Liver (tissue), 9 donors: ENCODE results near the gene RASGRF1. TPM values are rescaled to one million over a fixed set of nuclear protein-coding genes. Genes with fewer than 3 reads are reported as not detected.

Experiments used
- DNase-seq: peaks from one replicate; pipeline ENCODE4 v3.0.0-alpha.2; 2017; ENCODE audit warnings: low spot score
- H3K27ac ChIP-seq, 2 donors: one replicate each; pipeline ENCODE4 v1.7.0; 2013; ENCODE audit warnings: inconsistent platforms in 2 of 2, low read length in 2 of 2, control low read depth in 1 of 2, low read depth in 1 of 2, mild to moderate bottlenecking in 1 of 2
- H3K27me3 ChIP-seq, 4 donors: one replicate each; pipeline versions ENCODE4 v1.6.1 to v1.7.0; 2013; ENCODE audit warnings: low read length in 3 of 4, inconsistent platforms in 1 of 4, mild to moderate bottlenecking in 1 of 4, moderate library complexity in 1 of 4; ENCODE audit not compliant: control insufficient read depth in 4 of 4, insufficient read depth in 4 of 4
- H3K36me3 ChIP-seq, 4 donors: one replicate each; pipeline versions ENCODE4 v1.6.1 to v1.7.0; 2013; ENCODE audit warnings: low read length in 3 of 4, mild to moderate bottlenecking in 3 of 4, low read depth in 1 of 4, moderate library complexity in 1 of 4; ENCODE audit not compliant: control insufficient read depth in 4 of 4, insufficient read depth in 3 of 4
- H3K4me1 ChIP-seq, 4 donors: one replicate each; pipeline versions ENCODE4 v1.6.1 to v1.7.0; 2013; ENCODE audit warnings: low read length in 3 of 4, mild to moderate bottlenecking in 3 of 4, moderate library complexity in 1 of 4; ENCODE audit not compliant: control insufficient read depth in 4 of 4, insufficient read depth in 4 of 4
- H3K4me3 ChIP-seq, 3 donors: one replicate each; pipeline versions ENCODE4 v1.6.1 to v1.7.0; 2013; ENCODE audit warnings: low read length in 3 of 3, control low read depth in 1 of 3, low read depth in 1 of 3, mild to moderate bottlenecking in 1 of 3
- H3K9ac ChIP-seq, 2 donors: one replicate each; pipeline ENCODE4 v1.7.0; 2013; ENCODE audit warnings: low read length in 2 of 2, mild to moderate bottlenecking in 2 of 2, moderate library complexity in 2 of 2, control low read depth in 1 of 2, low read depth in 1 of 2
- H3K9me3 ChIP-seq, 4 donors: one replicate each; pipeline versions ENCODE4 v1.6.1 to v1.7.0; 2013; ENCODE audit warnings: low read length in 3 of 4; ENCODE audit not compliant: control insufficient read depth in 4 of 4
- EGR1 ChIP-seq, 2 donors: IDR thresholded peaks; 2 replicates each; pipeline ENCODE4 v1.6.1; 2016 to 2018; ENCODE audit warnings: antibody characterized with exemption in 2 of 2, low read depth in 2 of 2
- FOXA1 ChIP-seq: IDR thresholded peaks from 2 replicates; pipeline ENCODE4 v1.6.1; 2016; ENCODE audit warnings: antibody characterized with exemption
- FOXA2 ChIP-seq: IDR thresholded peaks from 2 replicates; pipeline ENCODE4 v1.6.1; 2016; ENCODE audit warnings: antibody characterized with exemption
- GABPA ChIP-seq, 2 donors: IDR thresholded peaks in 1 of 2; conservative IDR thresholded peaks in 1 of 2; 2 replicates each; pipeline ENCODE4 v1.6.1; 2016; ENCODE audit warnings: antibody characterized with exemption in 2 of 2, mild to moderate bottlenecking in 1 of 2, moderate library complexity in 1 of 2
- HNF4A ChIP-seq, 2 donors: conservative IDR thresholded peaks; 2 replicates each; pipeline ENCODE4 v1.6.1; 2016; ENCODE audit warnings: antibody characterized with exemption in 2 of 2, mild to moderate bottlenecking in 2 of 2
- HNF4G ChIP-seq: IDR thresholded peaks from 2 replicates; pipeline ENCODE4 v1.6.1; 2016; ENCODE audit warnings: antibody characterized with exemption
- JUND ChIP-seq, 2 donors: IDR thresholded peaks; 2 replicates each; pipeline ENCODE4 v1.6.1; 2016; ENCODE audit warnings: antibody characterized with exemption in 2 of 2
- NR2F2 ChIP-seq: IDR thresholded peaks from 2 replicates; pipeline ENCODE4 v1.6.1; 2016; ENCODE audit warnings: antibody characterized with exemption
- RAD21 ChIP-seq, 2 donors: IDR thresholded peaks; 2 replicates each; pipeline ENCODE4 v1.6.1; 2016; ENCODE audit warnings: antibody characterized with exemption in 2 of 2, mild to moderate bottlenecking in 2 of 2
- RXRA ChIP-seq, 2 donors: IDR thresholded peaks; 2 replicates each; pipeline ENCODE4 v1.6.1; 2017 to 2018; ENCODE audit warnings: antibody characterized with exemption in 2 of 2, mild to moderate bottlenecking in 1 of 2
- SP1 ChIP-seq: IDR thresholded peaks from 2 replicates; pipeline ENCODE4 v1.6.1; 2018; ENCODE audit warnings: antibody characterized with exemption, mild to moderate bottlenecking
- TAF1 ChIP-seq: conservative IDR thresholded peaks from 2 replicates; pipeline ENCODE4 v1.6.1; 2016; ENCODE audit warnings: antibody characterized with exemption, mild to moderate bottlenecking
- YY1 ChIP-seq: IDR thresholded peaks from 2 replicates; pipeline ENCODE4 v1.6.1; 2016; ENCODE audit warnings: antibody characterized with exemption, mild to moderate bottlenecking
- WGBS: extraction: QIAGEN DNeasy Blood & Tissue Kit; methylation state at CpG from one replicate; pipeline ENCODE4 v1.1.7; 2013; 5-methylcytosine and 5-hydroxymethylcytosine counted together
- polyA plus RNA-seq, 2 donors: library from polyadenylated mRNA; stranded (reverse) in 1 of 2; unstranded in 1 of 2; fragments of 200-250 nt in 1 of 2; fragments of >200 nt in 1 of 2; fragmentation: Nextera tagmentation in 1 of 2; extraction: Ambion mirVana in 1 of 2; gene quantifications; one replicate each; pipeline versions ENCODE4 v1.2.1 to v1.2.3, GENCODE V29; 2013 to 2015
- total RNA-seq, 2 donors: library from RNA; depleted of rRNA; stranded (reverse); fragments of >200 nt; gene quantifications; one replicate each; pipeline ENCODE4 v1.2.3, GENCODE V29; 2014
- TF ChIP-seq, protein P1 (sequence below): IDR thresholded peaks from 2 replicates; pipeline ENCODE4 v1.6.1; 2016; ENCODE audit warnings: antibody characterized with exemption
- TF ChIP-seq, protein P2 (sequence below): IDR thresholded peaks from 2 replicates; pipeline ENCODE4 v1.6.1; 2016; ENCODE audit warnings: antibody characterized with exemption
- TF ChIP-seq, protein P3 (sequence below): fragments of 150-350 bp; IDR thresholded peaks from 2 replicates; pipeline ENCODE4 v1.5.1; 2017; ENCODE audit warnings: improper control_type of control experiment, low read depth, low read length; ENCODE audit not compliant: missing input control
- donor health status: healthy.
- donor health status: healthy.
- donor health status: healthy.
- donor health status: healthy.
- donor health status: healthy.

The RASGRF1 gene
- total and polyA plus RNA-seq, 4 donors = 0.28 TPM; not detected in 3

DNA sequence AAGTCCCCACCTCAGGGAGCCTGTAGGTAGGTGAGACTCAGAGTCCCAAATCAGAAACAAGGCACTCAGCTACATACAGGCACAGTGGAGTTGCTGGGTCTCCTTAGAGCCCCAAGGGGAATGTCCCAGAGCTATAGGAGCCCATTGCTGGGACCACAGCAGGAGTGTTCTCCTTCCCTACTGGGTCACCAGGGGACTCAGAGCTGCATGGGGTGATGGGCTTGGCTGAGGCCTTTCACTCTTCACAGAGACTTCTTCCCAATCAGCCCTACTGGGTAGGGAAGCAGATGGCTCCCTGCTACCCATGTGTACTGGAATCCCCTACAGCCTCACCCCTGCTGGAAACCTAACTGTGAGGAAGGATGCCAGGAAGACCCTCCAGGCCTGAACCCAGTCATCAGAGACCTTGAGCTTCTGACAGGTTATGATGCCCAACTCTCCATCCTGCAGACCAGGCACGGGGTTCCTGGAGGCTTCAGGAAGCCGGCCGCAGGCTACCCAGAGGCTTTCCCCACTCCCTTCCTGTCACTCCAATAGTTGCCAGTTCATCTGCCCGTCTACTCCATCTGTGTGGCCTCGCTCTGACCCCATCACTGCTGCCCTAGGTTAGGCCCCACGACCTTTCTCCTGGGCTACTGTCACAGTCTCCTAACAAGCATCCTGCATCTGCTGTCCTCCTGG lies 24.0 kb downstream of the RASGRF1 start:
- Histone ChIP-seq H3K27me3 (no peaks in the 10 kb centered on the region), H3K4me3 (no peak overlapping the region), H3K27ac (no peak overlapping the region), H3K9me3 (no peaks in the 10 kb centered on the region), H3K36me3 (no peaks in the 10 kb centered on the region), H3K9ac (no peak overlapping the region), H3K4me1 (peaks cover 2 to 14% (median 8%) of the 10 kb centered on the region in 4 donors)
- DNase-seq = no peak
- WGBS = 75% methylated on average over 6 of the region's 6 CpGs
- TF ChIP-seq, protein P1, sequence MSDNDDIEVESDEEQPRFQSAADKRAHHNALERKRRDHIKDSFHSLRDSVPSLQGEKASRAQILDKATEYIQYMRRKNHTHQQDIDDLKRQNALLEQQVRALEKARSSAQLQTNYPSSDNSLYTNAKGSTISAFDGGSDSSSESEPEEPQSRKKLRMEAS = no peak
- TF ChIP-seq HNF4G (no peak), RXRA (IDR thresholded peaks at IDR 0.05) (no peak), EGR1 (IDR thresholded peaks at IDR 0.05; ENCODE audit: low read depth in 2 of 2) (no peak), TAF1 (no peak), FOXA1 (no peak), NR2F2 (no peak)
- TF ChIP-seq, protein P2, sequence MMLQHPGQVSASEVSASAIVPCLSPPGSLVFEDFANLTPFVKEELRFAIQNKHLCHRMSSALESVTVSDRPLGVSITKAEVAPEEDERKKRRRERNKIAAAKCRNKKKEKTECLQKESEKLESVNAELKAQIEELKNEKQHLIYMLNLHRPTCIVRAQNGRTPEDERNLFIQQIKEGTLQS = no peak

DNA sequence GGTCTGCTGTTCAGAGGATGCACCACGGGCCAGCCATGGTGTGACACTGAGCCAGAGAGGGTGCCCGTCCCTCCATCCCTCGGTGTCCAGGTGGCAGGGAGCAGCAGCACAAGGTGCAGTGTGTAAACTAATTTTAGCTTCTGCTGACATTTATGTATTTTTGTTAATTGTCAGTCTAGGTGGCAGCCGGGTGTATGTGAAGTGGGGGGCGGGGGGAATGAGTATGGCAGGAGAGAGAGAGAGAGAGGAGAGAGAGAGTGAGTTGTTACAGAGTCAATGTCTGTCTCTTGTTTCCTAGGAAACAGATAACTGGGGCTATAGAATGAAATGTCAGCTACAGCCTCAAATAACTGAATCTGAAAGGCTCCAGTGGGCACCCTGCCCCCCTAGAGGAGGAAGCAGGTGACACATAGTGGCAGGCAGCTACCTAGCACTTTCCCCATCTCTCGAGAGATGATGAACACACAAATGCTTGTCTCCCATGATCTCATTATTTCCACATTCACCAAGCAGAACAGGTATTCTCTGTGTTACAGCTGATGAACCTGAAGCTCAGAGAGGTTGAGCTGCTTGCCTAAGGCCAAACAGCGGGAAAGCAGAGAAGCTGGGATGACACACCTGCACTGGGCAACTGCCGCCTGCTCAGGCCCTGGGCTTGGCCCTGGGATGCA lies 24.7 kb downstream of the RASGRF1 start:
- Histone ChIP-seq H3K9ac (no peak overlapping the region), H3K4me1 (peaks cover 2 to 14% (median 8%) of the 10 kb centered on the region in 4 donors), H3K27ac (no peak overlapping the region), H3K9me3 (no peaks in the 10 kb centered on the region), H3K36me3 (no peaks in the 10 kb centered on the region), H3K4me3 (no peak overlapping the region), H3K27me3 (no peaks in the 10 kb centered on the region)
- no peak for TF ChIP-seq EGR1 (IDR thresholded peaks at IDR 0.05; ENCODE audit: low read depth in 2 of 2)
- no peak for TF ChIP-seq RXRA (IDR thresholded peaks at IDR 0.05)
- TF ChIP-seq, protein P2 = no peak
- TF ChIP-seq, protein P3, sequence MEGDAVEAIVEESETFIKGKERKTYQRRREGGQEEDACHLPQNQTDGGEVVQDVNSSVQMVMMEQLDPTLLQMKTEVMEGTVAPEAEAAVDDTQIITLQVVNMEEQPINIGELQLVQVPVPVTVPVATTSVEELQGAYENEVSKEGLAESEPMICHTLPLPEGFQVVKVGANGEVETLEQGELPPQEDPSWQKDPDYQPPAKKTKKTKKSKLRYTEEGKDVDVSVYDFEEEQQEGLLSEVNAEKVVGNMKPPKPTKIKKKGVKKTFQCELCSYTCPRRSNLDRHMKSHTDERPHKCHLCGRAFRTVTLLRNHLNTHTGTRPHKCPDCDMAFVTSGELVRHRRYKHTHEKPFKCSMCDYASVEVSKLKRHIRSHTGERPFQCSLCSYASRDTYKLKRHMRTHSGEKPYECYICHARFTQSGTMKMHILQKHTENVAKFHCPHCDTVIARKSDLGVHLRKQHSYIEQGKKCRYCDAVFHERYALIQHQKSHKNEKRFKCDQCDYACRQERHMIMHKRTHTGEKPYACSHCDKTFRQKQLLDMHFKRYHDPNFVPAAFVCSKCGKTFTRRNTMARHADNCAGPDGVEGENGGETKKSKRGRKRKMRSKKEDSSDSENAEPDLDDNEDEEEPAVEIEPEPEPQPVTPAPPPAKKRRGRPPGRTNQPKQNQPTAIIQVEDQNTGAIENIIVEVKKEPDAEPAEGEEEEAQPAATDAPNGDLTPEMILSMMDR = no peak
- no peak for TF ChIP-seq SP1
- TF ChIP-seq HNF4A (conservative IDR thresholded peaks at IDR 0.05) = no peak
- no peak for TF ChIP-seq HNF4G
- TF ChIP-seq NR2F2 = no peak
- no peak for TF ChIP-seq FOXA1
- TF ChIP-seq RAD21 (IDR thresholded peaks at IDR 0.05) = no peak
- TF ChIP-seq GABPA (IDR thresholded peaks at IDR 0.05 in 1 of 2, conservative IDR thresholded peaks at IDR 0.05 in 1 of 2) = no peak
- TF ChIP-seq FOXA2 = no peak
- TF ChIP-seq JUND (IDR thresholded peaks at IDR 0.05) = no peak
- TF ChIP-seq YY1 = no peak
- no peak for TF ChIP-seq TAF1
- WGBS = 89% methylated on average over 8 of the region's 8 CpGs
- DNase-seq = no peak
